ENCODE measurements around the gene OTOS. TPM values are rescaled to one million over a fixed set of nuclear protein-coding genes. Genes with fewer than 3 reads are reported as not detected.

Gene OTOS
- total and polyA plus RNA-seq, 2 of the 4 experiments (the other 2 are of a cell fraction), result 0.34 TPM; not detected in 1

GRCh38 chr2:240166761-240167587 lies 26.5 kb upstream of the OTOS start:
- Histone ChIP-seq H2AK9ac (replicated peaks; ENCODE audit: low read depth, low read length, poor library complexity) (no peak overlapping the region), H3K9ac (ENCODE audit: low read depth, low read length) (no peak overlapping the region), H3K4me3 (ENCODE audit: insufficient read depth, low read depth, low read length) (no peak overlapping the region), H3K4me2 (ENCODE audit: low read depth, low read length) (no peak overlapping the region), H3K79me1 (ENCODE audit: low read depth in 1 of 2, low read length in 2 of 2) (no peaks in the 10 kb centered on the region), H3K27ac (ENCODE audit: insufficient read depth, low read length) (no peak overlapping the region), H3K27me3 (ENCODE audit: control insufficient read depth, insufficient read depth, low read length) (peaks cover 35% of the 10 kb centered on the region; the same call in 1 of the 2 replicates), H2AFZ (replicated peaks; ENCODE audit: low read length, poor library complexity) (no peak overlapping the region), H3K4me1 (ENCODE audit: control insufficient read depth, insufficient read depth, low read length) (peaks cover 3% of the 10 kb centered on the region; the same call in 1 of the 2 replicates), H4K8ac (ENCODE audit: low read depth in 2 of 2, low read length in 2 of 2) (no peak overlapping the region), H3K18ac (ENCODE audit: low read depth, low read length) (no peak overlapping the region), H2BK5ac (ENCODE audit: low read depth, low read length, poor library complexity, severe bottlenecking) (no peak overlapping the region), H3K9me1 (ENCODE audit: insufficient read depth, low read length) (no peaks in the 10 kb centered on the region), H2BK15ac (ENCODE audit: low read depth, low read length) (no peak overlapping the region), H4K91ac (ENCODE audit: insufficient read depth, low read depth, low read length) (no peak overlapping the region), H3K14ac (replicated peaks; ENCODE audit: low read depth, low read length) (no peak overlapping the region), H2AK5ac (ENCODE audit: low read depth, low read length) (no peak overlapping the region), H3K36me3 (ENCODE audit: control insufficient read depth, insufficient read depth, low read length) (no peaks in the 10 kb centered on the region), H2BK20ac (ENCODE audit: low read depth, low read length) (no peak overlapping the region), H3K56ac (ENCODE audit: extremely low read depth, insufficient read depth, low read length) (no peak overlapping the region), H4K5ac (ENCODE audit: low read depth, low read length) (no peak overlapping the region), H3K23ac (ENCODE audit: low read depth, low read length) (no peak overlapping the region), H3K4ac (ENCODE audit: low read depth, low read length) (no peak overlapping the region), H2BK120ac (ENCODE audit: low read depth, low read length) (no peak overlapping the region), H3K9me3 (ENCODE audit: control insufficient read depth, insufficient read depth, low read length) (peaks cover 4% of the 10 kb centered on the region; the same call in 1 of the 2 replicates), H4K20me1 (ENCODE audit: insufficient read depth, low read length) (no peaks in the 10 kb centered on the region)
- BruUV-seq (replicated peaks), result no TSS peak
- intact Hi-C loops (cut with micrococcal nuclease), result no loop called here
- DNase-seq (no peak), ATAC-seq (ENCODE audit: low read depth) (no peak)
- ChIA-PET CTCF (no interaction called here), POLR2A (ENCODE audit: unreplicated experiment) (interaction anchor here (0.5 kb wide), 1 partner anchor 169 kb away, joined by 3 read pairs; no protein-coding TSS in a partner anchor)
- TF ChIP-seq, protein P1, sequence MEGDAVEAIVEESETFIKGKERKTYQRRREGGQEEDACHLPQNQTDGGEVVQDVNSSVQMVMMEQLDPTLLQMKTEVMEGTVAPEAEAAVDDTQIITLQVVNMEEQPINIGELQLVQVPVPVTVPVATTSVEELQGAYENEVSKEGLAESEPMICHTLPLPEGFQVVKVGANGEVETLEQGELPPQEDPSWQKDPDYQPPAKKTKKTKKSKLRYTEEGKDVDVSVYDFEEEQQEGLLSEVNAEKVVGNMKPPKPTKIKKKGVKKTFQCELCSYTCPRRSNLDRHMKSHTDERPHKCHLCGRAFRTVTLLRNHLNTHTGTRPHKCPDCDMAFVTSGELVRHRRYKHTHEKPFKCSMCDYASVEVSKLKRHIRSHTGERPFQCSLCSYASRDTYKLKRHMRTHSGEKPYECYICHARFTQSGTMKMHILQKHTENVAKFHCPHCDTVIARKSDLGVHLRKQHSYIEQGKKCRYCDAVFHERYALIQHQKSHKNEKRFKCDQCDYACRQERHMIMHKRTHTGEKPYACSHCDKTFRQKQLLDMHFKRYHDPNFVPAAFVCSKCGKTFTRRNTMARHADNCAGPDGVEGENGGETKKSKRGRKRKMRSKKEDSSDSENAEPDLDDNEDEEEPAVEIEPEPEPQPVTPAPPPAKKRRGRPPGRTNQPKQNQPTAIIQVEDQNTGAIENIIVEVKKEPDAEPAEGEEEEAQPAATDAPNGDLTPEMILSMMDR (conservative IDR thresholded peaks at IDR 0.05; ENCODE audit: low read depth, low read length), result no peak
- no peak for TF ChIP-seq MAZ (IDR thresholded peaks at IDR 0.05; ENCODE audit: borderline replicate concordance, low read depth, low read length)
- no peak for TF ChIP-seq MAFK (IDR thresholded peaks at IDR 0.05; ENCODE audit: low read depth, low read length)
- dilution Hi-C loops (cut with HindIII; ENCODE audit: low sequenced_read_pairs, unreplicated experiment), result no loop called here
- WGBS, 2 experiments (ENCODE audit: extremely low coverage in 2 of 2, insufficient read length in 1 of 2), result 78% methylated on average over 5 of the region's 21 CpGs; no CpG with 5 or more reads in 1 of the 2 experiments
- in situ Hi-C loops (cut with MboI; ENCODE audit: low sequenced_read_pairs), result no loop called here

Measured in IMR-90 (cell line).